ENCODE measurements around the gene DHX29.

The DHX29 gene

GRCh38 chr5:55222092-55222984 lies 85.2 kb downstream of the DHX29 start:
- TF ChIP-seq, protein P1, sequence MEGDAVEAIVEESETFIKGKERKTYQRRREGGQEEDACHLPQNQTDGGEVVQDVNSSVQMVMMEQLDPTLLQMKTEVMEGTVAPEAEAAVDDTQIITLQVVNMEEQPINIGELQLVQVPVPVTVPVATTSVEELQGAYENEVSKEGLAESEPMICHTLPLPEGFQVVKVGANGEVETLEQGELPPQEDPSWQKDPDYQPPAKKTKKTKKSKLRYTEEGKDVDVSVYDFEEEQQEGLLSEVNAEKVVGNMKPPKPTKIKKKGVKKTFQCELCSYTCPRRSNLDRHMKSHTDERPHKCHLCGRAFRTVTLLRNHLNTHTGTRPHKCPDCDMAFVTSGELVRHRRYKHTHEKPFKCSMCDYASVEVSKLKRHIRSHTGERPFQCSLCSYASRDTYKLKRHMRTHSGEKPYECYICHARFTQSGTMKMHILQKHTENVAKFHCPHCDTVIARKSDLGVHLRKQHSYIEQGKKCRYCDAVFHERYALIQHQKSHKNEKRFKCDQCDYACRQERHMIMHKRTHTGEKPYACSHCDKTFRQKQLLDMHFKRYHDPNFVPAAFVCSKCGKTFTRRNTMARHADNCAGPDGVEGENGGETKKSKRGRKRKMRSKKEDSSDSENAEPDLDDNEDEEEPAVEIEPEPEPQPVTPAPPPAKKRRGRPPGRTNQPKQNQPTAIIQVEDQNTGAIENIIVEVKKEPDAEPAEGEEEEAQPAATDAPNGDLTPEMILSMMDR (IDR thresholded peaks at IDR 0.05; ENCODE audit: borderline replicate concordance, insufficient read depth, low read depth, low read length), result no peak
- no peak overlapping the region for H3K4me3 ChIP-seq (ENCODE audit: low read depth, low read length)

- TF ChIP-seq, protein P1 (IDR thresholded peaks at IDR 0.05; ENCODE audit: borderline replicate concordance, insufficient read depth, low read depth, low read length), result no peak
- H3K4me3 ChIP-seq (ENCODE audit: low read depth, low read length), result no peak overlapping the region
These were observed 86.9 kb downstream of the DHX29 start for GRCh38 chr5:55220433-55221185.

DNA sequence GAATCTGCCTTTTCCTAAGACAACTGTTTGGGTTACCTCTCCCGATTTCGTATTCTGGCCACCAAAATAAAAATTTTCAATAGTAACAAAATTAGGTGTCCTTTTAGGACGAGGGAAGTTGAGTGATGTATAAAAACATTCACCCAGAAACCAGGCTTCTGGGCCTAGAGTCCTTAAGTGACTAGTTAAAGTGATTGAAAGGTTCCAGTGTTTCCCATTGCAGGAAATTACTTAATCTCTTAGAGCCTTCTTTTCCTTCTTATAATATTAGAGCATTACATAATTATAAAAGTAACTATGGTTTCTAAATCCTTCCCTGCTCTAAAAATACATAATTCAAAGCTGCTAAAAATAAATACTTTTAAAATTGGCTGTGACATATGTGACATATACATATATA lies 87.7 kb downstream of the DHX29 start:
- TF ChIP-seq, protein P1 (IDR thresholded peaks at IDR 0.05; ENCODE audit: borderline replicate concordance, insufficient read depth, low read depth, low read length), result no peak
- no peak overlapping the region for H3K4me3 ChIP-seq (ENCODE audit: low read depth, low read length)

- TF ChIP-seq, protein P1 (IDR thresholded peaks at IDR 0.05; ENCODE audit: borderline replicate concordance, insufficient read depth, low read depth, low read length), result no peak
- H3K4me3 ChIP-seq (ENCODE audit: low read depth, low read length), result no peak overlapping the region
These were observed 88.5 kb downstream of the DHX29 start for GRCh38 chr5:55218967-55219366.

- no peak overlapping the region for H3K4me3 ChIP-seq (ENCODE audit: low read depth, low read length)
- TF ChIP-seq, protein P1 (IDR thresholded peaks at IDR 0.05; ENCODE audit: borderline replicate concordance, insufficient read depth, low read depth, low read length), result no peak
These were observed 96.2 kb downstream of the DHX29 start for GRCh38 chr5:55211184-55211874.
